ENCODE results near the gene MRGPRG. TPM values are rescaled to one million over a fixed set of nuclear protein-coding genes. Genes with fewer than 3 reads are reported as not detected.

The MRGPRG gene
- total RNA-seq, 1 donor from 2014 or later: not detected

GRCh38 chr11:3231550-3231850 is 12.9 kb upstream of the MRGPRG start:
- Mint-ChIP-seq H3K36me3 (ENCODE audit: unreplicated experiment) (no peaks in the 10 kb centered on the region), H3K27me3 (ENCODE audit: unreplicated experiment) (peaks cover 20% of the 10 kb centered on the region), H3K4me1 (ENCODE audit: low read depth, unreplicated experiment) (peaks cover 20% of the 10 kb centered on the region), H3K9me3 (ENCODE audit: unreplicated experiment) (peaks cover 17% of the 10 kb centered on the region), H3K27ac (ENCODE audit: unreplicated experiment) (peak overlapping the region; percentile 95), H3K4me3 (ENCODE audit: unreplicated experiment) (peak overlapping the region; percentile 7)
- TF ChIP-seq CTCF (IDR thresholded peaks at IDR 0.05; ENCODE audit: partially characterized antibody, unreplicated experiment): no peak
- DNase-seq: no peak

DNA sequence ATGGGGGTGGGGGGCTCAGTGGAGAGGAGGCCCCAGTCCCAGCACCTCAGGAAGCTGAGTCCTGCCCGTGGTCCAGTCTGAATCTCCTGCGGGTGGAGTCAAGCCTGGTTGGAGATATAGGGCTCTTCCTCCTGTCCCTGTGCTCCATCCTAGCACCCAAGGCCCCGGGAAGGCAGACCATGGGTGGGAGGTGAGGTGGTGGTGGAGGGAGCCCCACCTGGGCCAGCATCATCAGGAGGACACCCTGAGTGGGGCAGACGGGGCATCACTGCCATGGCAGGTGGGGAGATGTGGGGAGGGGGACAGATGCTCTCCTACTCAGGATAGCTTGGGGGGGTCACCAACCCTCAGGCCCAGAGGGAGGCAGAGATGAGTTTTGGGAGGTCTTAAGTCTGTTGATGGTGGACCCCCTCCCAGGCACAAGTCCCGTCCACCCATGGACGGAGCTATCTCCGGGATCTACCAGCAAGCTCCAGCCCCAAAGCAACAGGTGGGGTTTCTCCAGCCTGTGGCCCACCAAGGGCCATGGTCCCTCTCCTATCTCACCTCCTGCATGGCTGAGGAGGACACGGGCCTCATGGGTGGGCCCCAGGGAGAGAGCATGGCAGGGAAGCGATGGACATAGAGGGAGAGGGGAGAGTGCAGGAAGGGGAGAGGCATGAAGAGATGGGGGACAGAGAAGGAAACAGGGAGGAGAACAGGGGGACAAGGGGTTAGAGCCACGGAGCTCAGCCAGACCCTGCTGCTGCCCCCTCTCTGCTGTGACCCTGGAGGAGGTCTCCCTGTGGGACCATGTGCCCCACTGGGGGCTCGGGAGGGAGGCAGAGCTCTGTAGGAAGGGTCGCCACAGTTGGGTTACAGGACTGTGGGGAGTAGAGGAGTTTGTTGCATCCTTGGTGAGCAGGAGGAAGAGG is 12.3 kb upstream of the MRGPRG start:
- Mint-ChIP-seq H3K27me3 (ENCODE audit: unreplicated experiment) (peaks cover 20% of the 10 kb centered on the region), H3K9me3 (ENCODE audit: unreplicated experiment) (peaks cover 18% of the 10 kb centered on the region), H3K4me3 (ENCODE audit: unreplicated experiment) (peak overlapping the region; percentile 7), H3K27ac (ENCODE audit: unreplicated experiment) (peak overlapping the region; percentile 95), H3K4me1 (ENCODE audit: low read depth, unreplicated experiment) (peaks cover 22% of the 10 kb centered on the region), H3K36me3 (ENCODE audit: unreplicated experiment) (no peaks in the 10 kb centered on the region)
- no peak for TF ChIP-seq CTCF (IDR thresholded peaks at IDR 0.05; ENCODE audit: partially characterized antibody, unreplicated experiment)
- DNase-seq: no peak

GRCh38 chr11:3229673-3230630 is 11.3 kb upstream of the MRGPRG start:
- no peak for TF ChIP-seq CTCF (IDR thresholded peaks at IDR 0.05; ENCODE audit: partially characterized antibody, unreplicated experiment)
- H3K4me1 Mint-ChIP-seq (ENCODE audit: low read depth, unreplicated experiment): peaks cover 22% of the 10 kb centered on the region
- H3K4me3 Mint-ChIP-seq (ENCODE audit: unreplicated experiment): no peak overlapping the region
- no peaks in the 10 kb centered on the region for H3K36me3 Mint-ChIP-seq (ENCODE audit: unreplicated experiment)
- no peak overlapping the region for H3K27ac Mint-ChIP-seq (ENCODE audit: unreplicated experiment)
- H3K27me3 Mint-ChIP-seq (ENCODE audit: unreplicated experiment): peaks cover 16% of the 10 kb centered on the region
- no peak for DNase-seq
- peaks cover 17% of the 10 kb centered on the region for H3K9me3 Mint-ChIP-seq (ENCODE audit: unreplicated experiment)

GRCh38 chr11:3228445-3228829 is 9.8 kb upstream of the MRGPRG start:
- peaks cover 17% of the 10 kb centered on the region for H3K9me3 Mint-ChIP-seq (ENCODE audit: unreplicated experiment)
- H3K27me3 Mint-ChIP-seq (ENCODE audit: unreplicated experiment): peaks cover 12% of the 10 kb centered on the region
- peaks cover 32% of the 10 kb centered on the region for H3K4me1 Mint-ChIP-seq (ENCODE audit: low read depth, unreplicated experiment)
- H3K4me3 Mint-ChIP-seq (ENCODE audit: unreplicated experiment): no peak overlapping the region
- no peak for TF ChIP-seq CTCF (IDR thresholded peaks at IDR 0.05; ENCODE audit: partially characterized antibody, unreplicated experiment)
- H3K36me3 Mint-ChIP-seq (ENCODE audit: unreplicated experiment): no peaks in the 10 kb centered on the region
- no peak for DNase-seq
- H3K27ac Mint-ChIP-seq (ENCODE audit: unreplicated experiment): no peak overlapping the region
